Endodermal cell (in vitro differentiated cells): ENCODE measurements around the gene IPO11. TPM values are rescaled to one million over a fixed set of nuclear protein-coding genes. Genes with fewer than 3 reads are reported as not detected.

Source experiments
- DNase-seq: peaks from one replicate; pipeline ENCODE4 v3.0.0-alpha.2; 2017
- H3K27ac ChIP-seq: 2 replicates; pipeline ENCODE4 v1.5.1; 2013; ENCODE audit warnings: mild to moderate bottlenecking, low read depth, low read length, moderate library complexity
- H3K27me3 ChIP-seq: 2 replicates; pipeline ENCODE4 v1.6.1; 2013; ENCODE audit warnings: mild to moderate bottlenecking, low read length, moderate library complexity; ENCODE audit not compliant: insufficient read depth, control insufficient read depth, poor library complexity, severe bottlenecking
- H3K36me3 ChIP-seq: 2 replicates; pipeline ENCODE4 v1.7.0; 2013; ENCODE audit warnings: mild to moderate bottlenecking, low read length, moderate library complexity; ENCODE audit not compliant: control insufficient read depth, insufficient read depth
- H3K4me1 ChIP-seq: one replicate; pipeline ENCODE4 v1.7.0; 2013; ENCODE audit warnings: low read length; ENCODE audit not compliant: control insufficient read depth, insufficient read depth
- H3K4me3 ChIP-seq: 2 replicates; pipeline ENCODE4 v1.5.1; 2013; ENCODE audit warnings: mild to moderate bottlenecking, low read length, moderate library complexity
- H3K9ac ChIP-seq: 2 replicates; pipeline ENCODE4 v1.6.1; 2013; ENCODE audit warnings: mild to moderate bottlenecking, low read length, moderate library complexity; ENCODE audit not compliant: poor library complexity, severe bottlenecking; ENCODE audit errors: extremely low read depth
- H3K9me3 ChIP-seq: 2 replicates; pipeline ENCODE4 v1.6.1; 2013; ENCODE audit warnings: mild to moderate bottlenecking, low read length, moderate library complexity; ENCODE audit not compliant: control insufficient read depth
- H3K27ac Mint-ChIP-seq: 2 replicates; pipeline ENCODE4 v1.8.0; 2020; ENCODE audit warnings: mixed read lengths
- H3K27me3 Mint-ChIP-seq: 2 replicates; pipeline ENCODE4 v1.8.0; 2021; ENCODE audit warnings: mild to moderate bottlenecking, mixed read lengths; ENCODE audit not compliant: insufficient read depth
- H3K36me3 Mint-ChIP-seq: 2 replicates; pipeline ENCODE4 v1.8.0; 2020; ENCODE audit warnings: low read depth, mixed read lengths
- H3K4me1 Mint-ChIP-seq: 2 replicates; pipeline ENCODE4 v1.8.0; 2020; ENCODE audit warnings: mixed read lengths
- H3K4me3 Mint-ChIP-seq: 2 replicates; pipeline ENCODE4 v1.8.0; 2020; ENCODE audit warnings: mild to moderate bottlenecking, moderate library complexity, mixed read lengths
- H3K9me3 Mint-ChIP-seq: 2 replicates; pipeline ENCODE4 v1.8.0; 2020; ENCODE audit warnings: mild to moderate bottlenecking, mixed read lengths
- WGBS, 2 experiments: methylation state at CpG; one replicate each; pipeline versions ENCODE4 v1.1.5 to v1.1.7; 2013; ENCODE audit warnings: missing lambda C conversion rate in 2 of 2, mixed read lengths in 1 of 2; ENCODE audit not compliant: insufficient coverage in 1 of 2, insufficient read length in 1 of 2; 5-methylcytosine and 5-hydroxymethylcytosine counted together
- total RNA-seq, 2 donors: library from RNA; stranded (reverse); fragmentation: NEBNext Ultra II Directional in 1 of 2; extraction: Animal tissue kit (Norgen Biotek cat#: 25700) in 1 of 2; gene quantifications; 2 replicates in 1 of 2; 3 replicates in 1 of 2; pipeline ENCODE4 v1.2.1, GENCODE V29; 2021
- TF ChIP-seq, protein P1 (sequence below): fragments of 200-600 bp; sonication (generic); conservative IDR thresholded peaks from 2 replicates; pipeline ENCODE4 v1.5.0; 2021; ENCODE audit warnings: antibody characterized with exemption, mild to moderate bottlenecking

IPO11 gene
- total RNA-seq, 2 donors from 2014 or later = 51.6 to 55.8 TPM

DNA sequence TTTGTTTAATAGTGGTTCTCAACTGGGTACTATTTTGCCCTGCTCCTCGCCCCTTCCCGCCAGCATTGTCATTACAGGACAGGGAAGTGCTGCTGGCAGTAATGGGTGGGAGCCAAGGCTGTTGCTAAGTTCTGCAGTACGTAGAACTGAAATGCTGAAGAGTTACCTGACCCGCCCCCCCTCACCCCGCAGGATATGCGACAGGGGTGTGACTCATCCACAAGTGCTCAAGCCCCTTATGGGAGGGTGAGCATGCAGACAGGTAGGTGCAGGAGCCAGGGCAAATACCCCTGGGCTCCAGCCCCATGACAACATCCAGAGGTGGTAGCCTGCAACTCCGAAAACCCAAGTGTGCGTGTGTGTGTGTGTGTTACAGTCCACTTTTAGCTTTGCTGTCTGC is 201.8 kb downstream of the IPO11 start:
- no peak for DNase-seq
- no peak overlapping the region for H3K4me3 ChIP-seq
- peaks cover 16% of the 10 kb centered on the region for H3K9me3 Mint-ChIP-seq
- TF ChIP-seq, protein P1, sequence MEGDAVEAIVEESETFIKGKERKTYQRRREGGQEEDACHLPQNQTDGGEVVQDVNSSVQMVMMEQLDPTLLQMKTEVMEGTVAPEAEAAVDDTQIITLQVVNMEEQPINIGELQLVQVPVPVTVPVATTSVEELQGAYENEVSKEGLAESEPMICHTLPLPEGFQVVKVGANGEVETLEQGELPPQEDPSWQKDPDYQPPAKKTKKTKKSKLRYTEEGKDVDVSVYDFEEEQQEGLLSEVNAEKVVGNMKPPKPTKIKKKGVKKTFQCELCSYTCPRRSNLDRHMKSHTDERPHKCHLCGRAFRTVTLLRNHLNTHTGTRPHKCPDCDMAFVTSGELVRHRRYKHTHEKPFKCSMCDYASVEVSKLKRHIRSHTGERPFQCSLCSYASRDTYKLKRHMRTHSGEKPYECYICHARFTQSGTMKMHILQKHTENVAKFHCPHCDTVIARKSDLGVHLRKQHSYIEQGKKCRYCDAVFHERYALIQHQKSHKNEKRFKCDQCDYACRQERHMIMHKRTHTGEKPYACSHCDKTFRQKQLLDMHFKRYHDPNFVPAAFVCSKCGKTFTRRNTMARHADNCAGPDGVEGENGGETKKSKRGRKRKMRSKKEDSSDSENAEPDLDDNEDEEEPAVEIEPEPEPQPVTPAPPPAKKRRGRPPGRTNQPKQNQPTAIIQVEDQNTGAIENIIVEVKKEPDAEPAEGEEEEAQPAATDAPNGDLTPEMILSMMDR = no peak
- no peak overlapping the region for H3K27ac Mint-ChIP-seq
- 90 to 95% methylated on average over 5 to 8 of the region's 8 CpGs for WGBS, 2 experiments
- no peaks in the 10 kb centered on the region for H3K4me1 ChIP-seq
- H3K27ac ChIP-seq = no peak overlapping the region
- no peaks in the 10 kb centered on the region for H3K27me3 ChIP-seq
- no peaks in the 10 kb centered on the region for H3K27me3 Mint-ChIP-seq
- H3K36me3 ChIP-seq = peaks cover 10% of the 10 kb centered on the region
- no peaks in the 10 kb centered on the region for H3K4me1 Mint-ChIP-seq
- H3K4me3 Mint-ChIP-seq = no peak overlapping the region
- peaks cover 35% of the 10 kb centered on the region for H3K36me3 Mint-ChIP-seq
- peaks cover 10% of the 10 kb centered on the region for H3K9me3 ChIP-seq
- H3K9ac ChIP-seq = no peak overlapping the region

DNA sequence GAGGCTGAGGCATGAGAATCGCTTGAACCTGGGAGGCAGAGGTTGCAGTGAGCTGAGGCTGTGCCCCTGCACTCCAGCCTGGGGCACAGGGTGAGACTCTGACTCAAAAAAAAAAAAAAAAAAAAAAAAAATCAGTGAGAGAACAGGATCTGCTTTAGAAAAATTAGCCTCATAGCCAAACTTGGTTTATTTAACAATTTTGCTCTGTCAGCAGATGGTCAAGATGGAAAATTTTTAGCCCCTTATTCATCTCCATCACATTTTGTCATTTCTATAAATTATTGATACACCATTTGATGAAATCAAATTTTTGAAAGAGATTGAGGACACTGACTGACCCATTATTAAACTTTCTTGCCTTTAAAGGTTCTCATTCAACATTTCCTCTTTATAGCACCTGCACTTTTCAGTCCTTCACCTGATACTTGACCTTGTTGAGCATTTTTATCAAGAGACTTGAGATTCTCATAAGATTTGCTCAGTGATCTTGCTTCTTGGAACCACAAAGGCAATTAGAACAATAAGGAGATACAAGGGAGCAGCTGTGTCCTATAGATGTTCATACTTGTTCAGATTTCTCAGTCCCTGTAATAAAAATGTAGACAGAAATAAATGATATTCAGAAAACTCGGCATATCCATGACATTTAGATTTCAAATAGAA is 204.2 kb downstream of the IPO11 start:
- Histone ChIP-seq H3K27me3 (no peaks in the 10 kb centered on the region), H3K36me3 (peaks cover 10% of the 10 kb centered on the region), H3K4me3 (no peak overlapping the region), H3K27ac (no peak overlapping the region), H3K9me3 (peaks cover 10% of the 10 kb centered on the region), H3K9ac (no peak overlapping the region), H3K4me1 (no peaks in the 10 kb centered on the region)
- TF ChIP-seq, protein P1 = no peak
- no peak for DNase-seq
- Mint-ChIP-seq H3K27ac (no peak overlapping the region), H3K9me3 (peaks cover 16% of the 10 kb centered on the region), H3K4me1 (peaks cover 10% of the 10 kb centered on the region), H3K27me3 (no peaks in the 10 kb centered on the region), H3K36me3 (peaks cover 36% of the 10 kb centered on the region), H3K4me3 (no peak overlapping the region)
- WGBS, 2 experiments = 93 to 100% methylated on average over 1 to 2 of the region's 2 CpGs

DNA sequence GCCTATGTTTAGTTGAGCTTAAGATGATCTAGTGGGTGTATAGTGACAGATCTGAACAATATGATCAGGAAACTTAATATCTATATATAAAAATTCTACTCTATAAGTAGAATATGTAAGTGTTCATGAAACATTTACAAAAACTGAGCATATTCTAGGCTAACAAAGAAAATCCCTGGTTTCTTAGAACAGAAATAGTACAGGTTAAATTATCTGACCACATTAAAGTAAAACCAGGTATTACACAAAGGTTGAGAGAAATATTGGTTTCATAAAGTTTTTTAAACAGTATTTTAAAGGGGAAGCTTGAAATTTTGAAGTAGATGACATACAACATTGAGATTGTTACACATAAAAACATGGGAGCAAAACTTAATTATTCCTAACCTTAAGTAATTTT is 205.4 kb downstream of the IPO11 start:
- Histone ChIP-seq H3K4me1 (no peaks in the 10 kb centered on the region), H3K27ac (no peak overlapping the region), H3K4me3 (no peak overlapping the region), H3K36me3 (peaks cover 10% of the 10 kb centered on the region), H3K9ac (no peak overlapping the region), H3K9me3 (peaks cover 10% of the 10 kb centered on the region), H3K27me3 (no peaks in the 10 kb centered on the region)
- no peak for DNase-seq
- Mint-ChIP-seq H3K27me3 (no peaks in the 10 kb centered on the region), H3K9me3 (peaks cover 16% of the 10 kb centered on the region), H3K4me1 (peaks cover 10% of the 10 kb centered on the region), H3K36me3 (peaks cover 33% of the 10 kb centered on the region), H3K4me3 (no peak overlapping the region), H3K27ac (no peak overlapping the region)
- TF ChIP-seq, protein P1 = no peak
